ENCODE data around the gene OR1I1.

DNA sequence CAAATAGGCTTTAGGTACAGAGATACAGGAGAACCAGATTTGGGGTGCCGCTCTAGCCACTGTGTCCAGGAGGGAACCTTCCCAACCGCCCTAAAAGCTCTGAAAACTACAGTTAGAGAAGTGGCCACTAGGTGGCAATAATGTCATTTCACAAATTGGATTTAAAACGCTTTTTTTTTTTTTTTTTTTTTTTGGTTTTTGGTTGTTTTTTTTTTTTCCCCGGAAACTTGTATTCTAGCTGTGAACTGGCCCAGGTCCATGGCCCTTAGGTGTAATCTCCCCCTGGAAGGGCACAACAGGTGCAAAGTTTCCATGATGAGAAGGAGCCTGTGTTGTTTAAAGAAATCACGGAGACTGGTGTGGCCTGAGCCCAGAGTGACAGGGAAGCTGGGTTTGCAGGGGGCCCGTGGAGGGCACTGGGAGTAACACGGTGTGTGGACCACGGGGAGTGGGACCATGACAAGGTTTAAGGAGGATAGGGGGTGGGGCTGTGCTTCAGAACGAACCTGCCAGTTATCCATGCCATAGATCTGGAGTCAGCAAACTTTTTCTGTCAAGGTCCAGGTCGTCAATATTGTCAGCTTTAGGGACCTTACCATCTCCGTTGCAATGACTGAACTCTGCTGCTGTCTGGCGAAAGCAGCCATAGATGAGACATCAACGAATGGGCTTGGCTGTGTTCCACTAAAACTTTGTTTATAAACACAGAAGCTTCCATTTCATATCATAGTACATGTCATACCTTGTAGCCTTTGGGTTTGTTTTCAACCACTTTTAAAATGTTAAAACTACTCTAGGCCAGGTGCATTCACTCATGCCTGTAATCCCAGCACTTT lies 10.1 kb downstream of the OR1I1 start:
- TF ChIP-seq, protein P1, sequence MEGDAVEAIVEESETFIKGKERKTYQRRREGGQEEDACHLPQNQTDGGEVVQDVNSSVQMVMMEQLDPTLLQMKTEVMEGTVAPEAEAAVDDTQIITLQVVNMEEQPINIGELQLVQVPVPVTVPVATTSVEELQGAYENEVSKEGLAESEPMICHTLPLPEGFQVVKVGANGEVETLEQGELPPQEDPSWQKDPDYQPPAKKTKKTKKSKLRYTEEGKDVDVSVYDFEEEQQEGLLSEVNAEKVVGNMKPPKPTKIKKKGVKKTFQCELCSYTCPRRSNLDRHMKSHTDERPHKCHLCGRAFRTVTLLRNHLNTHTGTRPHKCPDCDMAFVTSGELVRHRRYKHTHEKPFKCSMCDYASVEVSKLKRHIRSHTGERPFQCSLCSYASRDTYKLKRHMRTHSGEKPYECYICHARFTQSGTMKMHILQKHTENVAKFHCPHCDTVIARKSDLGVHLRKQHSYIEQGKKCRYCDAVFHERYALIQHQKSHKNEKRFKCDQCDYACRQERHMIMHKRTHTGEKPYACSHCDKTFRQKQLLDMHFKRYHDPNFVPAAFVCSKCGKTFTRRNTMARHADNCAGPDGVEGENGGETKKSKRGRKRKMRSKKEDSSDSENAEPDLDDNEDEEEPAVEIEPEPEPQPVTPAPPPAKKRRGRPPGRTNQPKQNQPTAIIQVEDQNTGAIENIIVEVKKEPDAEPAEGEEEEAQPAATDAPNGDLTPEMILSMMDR (IDR thresholded peaks at IDR 0.05; ENCODE audit: poor library complexity), result peak; percentile 64
- TF ChIP-seq EZH2phosphoT487 (IDR thresholded peaks at IDR 0.05; ENCODE audit: low read depth, severe bottlenecking, unreplicated experiment) (no peak), EZH2 (IDR thresholded peaks at IDR 0.05; ENCODE audit: borderline replicate concordance) (no peak)

Measured in hepatocyte (in vitro differentiated cells).